ENCODE measurements around the gene FOXR1.
A peak's percentile ranks its signal among the peaks of the same experiment; 100 is the strongest.

The FOXR1 gene

GRCh38 chr11:119026970-119027369 lies 55.4 kb downstream of the FOXR1 start:
- TF ChIP-seq CTCF (IDR thresholded peaks at IDR 0.05; ENCODE audit: low read depth, low read length) = no peak

GRCh38 chr11:119027561-119028345 lies 56.2 kb downstream of the FOXR1 start:
- no peak for DNase-seq (ENCODE audit: low read depth in 2 of 2)
- no peak overlapping the region for H3K4me3 ChIP-seq (replicated peaks in 1 of 2; ENCODE audit: low read depth in 2 of 2, low read length in 2 of 2)
- no peak for TF ChIP-seq CTCF (IDR thresholded peaks at IDR 0.05; ENCODE audit: low read depth, low read length)

More at GRCh38 chr11:119026970-119027369, 55.4 kb downstream of the FOXR1 start:
- no peak for DNase-seq (ENCODE audit: low read depth in 2 of 2)
- H3K4me3 ChIP-seq (replicated peaks in 1 of 2; ENCODE audit: low read depth in 2 of 2, low read length in 2 of 2) = no peak overlapping the region

GRCh38 chr11:119028346-119029068 lies 56.9 kb downstream of the FOXR1 start:
- no peak for DNase-seq (ENCODE audit: low read depth in 2 of 2)
- no peak for TF ChIP-seq CTCF (IDR thresholded peaks at IDR 0.05; ENCODE audit: low read depth, low read length)
- no peak overlapping the region for H3K4me3 ChIP-seq (replicated peaks in 1 of 2; ENCODE audit: low read depth in 2 of 2, low read length in 2 of 2)

GRCh38 chr11:119029069-119029339 lies 57.4 kb downstream of the FOXR1 start:
- TF ChIP-seq CTCF (IDR thresholded peaks at IDR 0.05; ENCODE audit: low read depth, low read length) = no peak
- no peak for DNase-seq (ENCODE audit: low read depth in 2 of 2)
- no peak overlapping the region for H3K4me3 ChIP-seq (replicated peaks in 1 of 2; ENCODE audit: low read depth in 2 of 2, low read length in 2 of 2)

- DNase-seq (ENCODE audit: low read depth in 2 of 2) = no peak
- TF ChIP-seq CTCF (IDR thresholded peaks at IDR 0.05; ENCODE audit: low read depth, low read length) = no peak
- H3K4me3 ChIP-seq (replicated peaks in 1 of 2; ENCODE audit: low read depth in 2 of 2, low read length in 2 of 2) = peak overlapping the region; percentile 72 to 90
Measured at GRCh38 chr11:119029340-119030028, 57.9 kb downstream of the FOXR1 start.

- peak overlapping the region; percentile 72 to 90 for H3K4me3 ChIP-seq (replicated peaks in 1 of 2; ENCODE audit: low read depth in 2 of 2, low read length in 2 of 2)
- DNase-seq (ENCODE audit: low read depth in 2 of 2) = no peak
- no peak for TF ChIP-seq CTCF (IDR thresholded peaks at IDR 0.05; ENCODE audit: low read depth, low read length)
Measured at GRCh38 chr11:119030029-119030328, 58.4 kb downstream of the FOXR1 start.

All from cardiac fibroblast (primary cell).